HG03025 (cell line): Measurements from ENCODE around the gene PTGR1.
A peak's percentile ranks its signal among the peaks of the same experiment; 100 is the strongest.
"Not testable (repeated sequence)": the region's sequence is repeated elsewhere in the genome, so short reads cannot be mapped to it uniquely, and the experiment has no call there.

Source experiments
- ATAC-seq: cut with Tn5 transposase; IDR thresholded peaks from one replicate; pipeline ENCODE4 v1.9.1; 2021; ENCODE audit warnings: mild to moderate bottlenecking, moderate library complexity; ENCODE audit not compliant: unreplicated experiment, low FRiP score

PTGR1 gene

DNA sequence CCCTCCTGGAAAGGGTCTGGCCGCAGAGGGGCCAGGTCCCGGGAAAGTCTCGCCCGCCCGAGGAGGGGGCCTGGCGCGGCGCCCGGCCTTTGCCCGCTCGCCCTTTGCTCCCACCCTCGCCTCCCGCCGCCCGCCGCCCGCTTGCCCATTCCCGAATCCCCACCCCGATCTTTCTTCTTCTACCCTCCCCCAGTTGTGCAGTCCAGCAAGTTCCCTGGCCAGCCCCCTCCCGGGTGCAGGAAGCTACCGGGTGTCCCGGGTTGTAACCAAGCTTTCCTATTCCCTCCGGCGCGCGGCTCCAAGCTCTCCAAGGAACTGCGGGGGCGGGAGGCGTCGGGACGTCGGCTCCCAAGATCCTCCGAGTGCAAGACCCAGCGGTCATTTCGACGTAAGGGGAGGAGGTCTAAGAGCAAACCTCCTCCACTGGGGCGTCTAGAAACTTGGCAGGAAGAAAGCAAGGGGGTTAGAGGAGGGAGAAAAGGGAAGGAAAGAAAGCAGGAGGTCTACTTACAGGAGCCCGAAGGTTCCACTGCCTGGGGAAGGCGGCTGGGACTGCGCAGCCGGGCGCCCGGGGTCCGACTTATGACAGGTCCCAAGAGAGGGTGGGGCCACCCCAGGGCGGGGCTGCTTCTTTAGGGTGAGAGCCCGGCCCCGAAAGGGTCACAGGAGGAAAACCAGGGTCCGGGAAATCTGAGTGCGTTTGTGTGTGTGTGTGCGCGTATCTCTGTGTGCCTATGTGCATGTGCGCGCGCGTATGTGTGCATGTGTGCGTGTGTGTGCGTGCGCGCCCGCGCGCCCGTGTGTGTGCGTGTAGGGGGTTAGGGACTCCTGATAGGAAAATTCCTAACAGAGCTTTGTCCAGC is at the start of gene PTGR1:
TSS of gene PTGR1 (minus strand) at position 556 of the 863 bp plus-strand sequence. CDS start 2,225 bp downstream, outside the sequence.
- ATAC-seq: no peak

DNA sequence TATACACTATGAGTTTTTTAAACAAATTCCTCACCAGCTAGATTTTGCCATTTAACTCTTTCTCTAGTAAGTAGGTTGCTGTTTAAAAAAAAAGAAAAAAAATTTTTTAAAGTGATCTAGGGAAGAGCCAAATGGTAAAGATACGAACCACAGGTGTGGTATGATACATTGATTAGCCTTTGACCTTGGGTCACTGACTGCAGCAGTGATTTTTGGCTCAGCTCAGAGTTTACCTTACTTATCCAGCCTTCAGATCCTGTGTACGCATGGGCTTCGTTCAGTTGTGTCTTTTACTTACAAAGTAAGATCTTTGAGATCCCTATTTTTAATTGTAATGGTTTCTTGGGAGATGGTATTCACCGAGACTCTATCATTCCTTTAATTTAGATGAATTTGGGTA is 49.6 kb upstream of the PTGR1 start:
- no peak for ATAC-seq

- ATAC-seq: no peak
These were observed 48.6 kb upstream of the PTGR1 start for GRCh38 chr9:111648066-111648465.

DNA sequence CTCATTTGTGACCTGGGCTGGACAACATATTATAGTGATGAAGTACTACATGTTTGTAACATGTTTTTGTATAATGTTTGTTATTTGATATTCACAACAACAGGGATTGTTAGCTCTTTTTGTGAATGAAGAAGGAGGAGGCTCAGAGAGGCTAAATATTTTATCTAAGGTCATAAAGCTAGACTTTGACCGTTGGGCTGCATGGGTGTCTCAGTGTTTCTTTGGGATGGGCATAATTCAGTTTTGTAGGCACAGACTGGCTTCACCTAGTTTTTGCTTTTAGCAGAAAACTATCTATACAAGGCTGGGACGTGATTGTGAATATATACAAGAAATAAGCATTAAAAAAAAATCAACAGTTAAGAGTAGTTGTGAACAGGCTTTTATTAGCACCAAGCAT is 47.0 kb upstream of the PTGR1 start:
- no peak for ATAC-seq

DNA sequence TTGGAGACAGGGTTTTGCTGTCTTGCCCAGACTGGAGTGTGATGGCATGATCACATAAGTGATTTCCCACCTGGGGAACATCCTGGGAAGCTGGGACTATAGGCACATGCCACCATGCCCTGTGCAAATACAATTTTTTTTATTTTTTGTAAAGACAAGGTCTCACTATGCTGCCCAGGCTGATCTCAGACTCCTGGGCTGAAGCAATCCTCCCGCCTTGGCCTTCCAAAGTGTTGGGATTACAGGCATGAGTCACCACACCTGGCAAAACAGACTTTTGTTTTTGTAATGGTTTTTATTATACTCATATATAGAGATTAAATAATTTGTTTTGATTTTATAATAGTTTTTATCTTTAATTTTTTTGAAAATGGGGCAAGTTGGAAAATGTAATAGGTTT is 46.4 kb upstream of the PTGR1 start:
- ATAC-seq: no peak

GRCh38 chr9:111644195-111644772 is 44.8 kb upstream of the PTGR1 start:
- no peak for ATAC-seq

- ATAC-seq: no peak
These were observed 38.0 kb upstream of the PTGR1 start for GRCh38 chr9:111637421-111637950.

GRCh38 chr9:111634860-111635259 is 35.4 kb upstream of the PTGR1 start:
- ATAC-seq: no peak

GRCh38 chr9:111633389-111633736 is 33.9 kb upstream of the PTGR1 start:
- ATAC-seq: no peak

DNA sequence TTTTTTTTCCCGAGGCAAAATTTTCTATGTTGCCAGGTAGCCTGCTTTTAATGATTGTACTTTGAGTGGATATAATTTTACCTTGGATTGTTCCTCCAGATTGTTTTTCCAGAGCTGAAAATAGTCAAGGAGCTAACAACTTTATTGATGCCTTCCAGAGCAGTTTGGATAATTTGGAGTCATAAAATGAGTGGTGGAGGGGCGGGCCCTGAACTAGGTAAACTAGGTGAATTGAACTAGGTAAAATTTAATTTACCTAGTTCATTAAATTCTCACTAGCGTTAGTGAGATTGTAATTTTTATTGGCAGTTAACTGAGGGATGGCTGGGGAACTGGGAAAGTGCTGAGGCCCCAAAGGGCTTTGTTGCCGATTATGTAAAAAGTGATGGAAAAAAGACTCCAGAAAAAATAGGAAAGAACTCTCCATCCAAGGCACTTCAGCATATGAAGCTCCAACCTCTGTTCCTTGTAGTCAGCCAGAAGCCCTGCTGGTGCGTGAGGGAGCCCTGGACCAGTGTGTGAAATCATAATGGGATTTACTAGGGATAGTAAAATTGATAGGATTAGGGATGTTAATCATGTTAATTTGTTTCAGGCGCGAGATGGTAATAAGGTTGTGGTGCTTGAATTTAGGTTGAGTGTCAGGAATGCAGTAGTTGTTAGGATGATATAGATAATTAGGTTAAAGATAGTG is 33.4 kb upstream of the PTGR1 start:
- no peak for ATAC-seq

GRCh38 chr9:111632060-111632459 is 32.6 kb upstream of the PTGR1 start:
- ATAC-seq: no peak

DNA sequence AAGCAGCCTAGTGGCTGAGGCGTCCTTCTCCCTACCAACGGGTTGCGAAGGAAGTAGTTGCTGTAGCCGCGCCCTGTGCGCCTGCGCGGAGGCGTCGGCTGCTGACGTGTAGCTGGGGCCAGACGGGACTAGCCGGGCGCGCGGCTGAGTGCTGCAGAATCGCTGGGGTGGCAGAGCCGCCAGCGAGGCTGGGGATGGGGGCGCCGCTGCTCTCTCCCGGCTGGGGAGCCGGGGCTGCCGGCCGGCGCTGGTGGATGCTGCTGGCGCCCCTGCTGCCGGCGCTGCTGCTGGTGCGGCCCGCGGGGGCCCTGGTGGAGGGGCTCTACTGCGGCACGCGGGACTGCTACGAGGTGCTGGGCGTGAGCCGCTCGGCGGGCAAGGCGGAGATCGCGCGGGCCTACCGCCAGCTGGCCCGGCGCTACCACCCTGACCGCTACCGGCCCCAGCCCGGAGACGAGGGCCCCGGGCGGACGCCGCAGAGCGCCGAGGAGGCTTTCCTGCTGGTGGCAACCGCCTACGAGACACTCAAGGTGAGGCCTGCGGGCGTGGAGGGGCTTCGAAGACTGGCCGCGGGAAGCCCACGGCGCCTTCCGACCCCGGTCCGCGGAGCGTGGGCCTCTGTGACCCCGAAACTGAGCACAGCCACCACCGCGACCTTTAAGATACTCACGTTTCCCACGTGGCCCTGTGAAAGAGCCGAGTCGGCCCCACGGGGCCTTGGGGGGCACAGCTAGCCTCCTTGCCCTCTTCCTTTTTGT is 31.9 kb upstream of the PTGR1 start, which contains the start of gene DNAJC25:
TSS of gene DNAJC25 (plus strand) at position 121 of the 758 bp plus-strand sequence. CDS start at position 195, 74 bp downstream.
- peak; percentile 98 for ATAC-seq

GRCh38 chr9:111630964-111631213 is 31.4 kb upstream of the PTGR1 start:
- ATAC-seq: no peak

- peak; percentile 30 for ATAC-seq
These were observed 30.9 kb upstream of the PTGR1 start for GRCh38 chr9:111630182-111630963.

- ATAC-seq: no peak
These were observed 29.0 kb upstream of the PTGR1 start for GRCh38 chr9:111628411-111628810.

DNA sequence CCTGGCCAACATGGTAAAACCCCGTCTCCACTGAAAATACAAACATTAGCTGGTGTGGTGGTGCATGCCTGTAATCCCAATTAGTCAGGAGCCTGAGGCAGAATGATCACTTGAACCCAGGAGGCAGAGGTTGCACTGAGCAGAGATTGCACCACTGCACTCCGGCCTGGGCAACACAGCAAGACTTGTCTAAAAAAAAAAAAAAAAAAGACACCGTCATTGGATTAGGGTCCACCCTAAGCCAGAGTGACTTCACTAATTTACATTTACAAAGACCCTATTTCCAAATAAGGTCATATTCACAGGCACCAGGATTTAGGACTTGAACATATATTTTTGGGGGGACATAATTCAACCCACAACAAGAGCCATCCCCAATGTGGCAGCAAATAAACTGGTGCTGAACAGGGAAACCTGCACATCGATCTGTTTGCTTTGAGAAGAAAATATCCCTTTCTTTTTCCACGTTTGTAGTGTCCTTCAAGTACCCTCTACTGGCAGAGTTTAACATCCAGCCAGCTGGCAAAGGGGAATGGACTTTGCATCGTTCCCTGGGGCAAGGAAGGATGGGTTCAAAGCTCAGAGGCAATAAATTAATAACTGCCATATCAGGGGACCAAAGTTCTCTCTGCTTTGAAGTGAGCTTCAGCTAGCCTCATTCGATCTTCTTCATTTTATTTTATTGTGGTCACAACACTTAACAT is 28.0 kb upstream of the PTGR1 start:
- ATAC-seq: no peak

DNA sequence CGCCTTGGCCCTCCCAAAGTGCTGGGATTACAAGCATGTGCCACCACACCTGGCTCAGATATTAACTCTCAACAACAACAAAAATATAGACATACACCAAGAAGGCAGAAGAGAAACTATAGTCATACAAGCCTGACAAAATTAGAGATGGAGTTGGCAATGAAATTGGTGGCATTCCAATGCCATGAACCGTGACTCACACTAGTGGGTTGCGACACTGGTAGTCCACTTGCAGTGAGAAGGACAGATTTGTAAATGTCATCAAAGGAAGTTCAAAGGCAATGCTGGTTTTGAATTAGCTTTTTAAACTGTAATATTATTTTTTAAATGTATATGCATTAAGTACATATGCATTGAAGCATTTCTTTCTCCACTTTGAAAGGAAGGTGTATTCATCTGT is 23.2 kb upstream of the PTGR1 start:
- ATAC-seq: no peak

DNA sequence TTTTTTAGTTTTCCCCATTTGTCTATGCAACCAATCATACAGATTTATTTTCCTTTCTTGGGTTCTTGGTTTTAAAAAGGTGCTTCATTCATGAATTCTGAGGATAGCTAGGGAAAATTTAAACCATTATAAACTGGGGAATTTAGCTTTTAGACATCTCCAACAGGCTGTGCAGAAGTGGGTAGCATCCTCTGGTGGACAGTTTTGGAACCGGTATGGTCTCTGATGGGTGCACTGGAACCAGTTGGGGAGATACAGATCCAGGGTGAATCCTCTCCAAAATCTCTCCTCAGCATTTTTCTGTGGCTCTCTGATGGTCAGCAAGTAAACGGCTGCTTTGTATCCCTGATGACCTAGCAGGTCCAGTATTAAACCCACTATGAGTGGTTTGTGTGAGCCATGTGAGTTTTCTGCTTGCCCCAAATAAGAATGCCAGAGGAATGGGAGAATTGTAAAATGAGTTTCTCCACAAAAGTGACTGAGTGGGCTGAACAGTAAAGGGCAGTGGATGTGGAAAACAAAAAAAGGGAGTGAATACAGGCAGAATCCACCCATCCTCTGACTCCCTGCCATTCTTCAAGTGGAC is 22.5 kb upstream of the PTGR1 start:
- ATAC-seq: no peak

DNA sequence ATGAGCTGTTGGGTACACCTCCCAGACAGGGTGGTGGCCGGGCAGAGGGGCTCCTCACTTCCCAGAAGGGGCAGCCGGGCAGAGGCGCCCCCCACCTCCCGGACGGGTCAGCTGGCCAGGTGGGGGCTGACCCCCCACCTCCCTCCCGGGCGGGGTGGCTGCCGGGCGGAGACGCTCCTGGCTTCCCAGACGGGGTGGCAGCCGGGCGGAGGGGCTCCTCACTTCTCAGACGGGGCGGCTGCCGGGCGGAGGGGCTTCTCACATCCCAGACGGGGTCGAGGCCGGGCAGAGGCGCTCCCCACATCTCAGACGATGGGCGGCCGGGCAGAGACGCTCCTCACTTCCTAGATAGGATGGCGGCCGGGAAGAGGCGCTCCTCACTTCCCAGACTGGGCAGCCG is 17.9 kb upstream of the PTGR1 start:
- ATAC-seq: not testable (repeated sequence)
